Colonic mucosa (tissue), 4 donors: ENCODE results near the gene PRKAG2. TPM values are rescaled to one million over a fixed set of nuclear protein-coding genes. Genes with fewer than 3 reads are reported as not detected.
"Not testable (repeated sequence)": the region's sequence is repeated elsewhere in the genome, so short reads cannot be mapped to it uniquely, and the experiment has no call there.

Experiments
- DNase-seq: peaks from one replicate; pipeline ENCODE4 v3.0.0-alpha.2; 2020
- H3K27ac ChIP-seq: fragments of 200-600 bp; one replicate; pipeline ENCODE4 v1.8.0; 2021
- H3K27me3 ChIP-seq: fragments of 200-600 bp; one replicate; pipeline ENCODE4 v1.8.0; 2021
- H3K36me3 ChIP-seq: fragments of 200-600 bp; one replicate; pipeline ENCODE4 v1.8.0; 2021
- H3K4me1 ChIP-seq: fragments of 200-600 bp; one replicate; pipeline ENCODE4 v1.8.0; 2021; ENCODE audit warnings: mild to moderate bottlenecking
- H3K4me3 ChIP-seq: fragments of 200-600 bp; one replicate; pipeline ENCODE4 v1.8.0; 2021
- H3K9ac ChIP-seq, 2 donors: one replicate each; pipeline ENCODE4 v1.7.0; 2013; ENCODE audit warnings: control low read depth in 2 of 2, low read depth in 2 of 2, low read length in 2 of 2
- H3K9me3 ChIP-seq: fragments of 200-600 bp; one replicate; pipeline ENCODE4 v1.8.0; 2021
- intact Hi-C: fragments of 100-400 bp; cut with DNase I; formaldehyde crosslinking; loops from one replicate; pipeline ENCODE4 v1.14.1; 2022
- total RNA-seq, 2 donors: library from RNA; stranded (reverse); fragmentation: NEBNext Ultra II Directional in 1 of 2; extraction: Animal tissue kit (Norgen Biotek cat#: 25700) in 1 of 2; gene quantifications; one replicate each; pipeline ENCODE4 v1.2.1, GENCODE V29; 2021
- TF ChIP-seq, protein P1 (sequence below): fragments of 200-600 bp; IDR thresholded peaks from one replicate; pipeline ENCODE4 v1.8.0; 2022; ENCODE audit warnings: antibody characterized with exemption, mild to moderate bottlenecking
- donor health status: healthy.
- donor health status: DM: no; HTN: no; CAD: no.
- donor health status: DM: no; HTN: no; CAD: no.

PRKAG2 gene
- total RNA-seq, 2 donors from 2014 or later, result 36.3 to 42.0 TPM

GRCh38 chr7:151529842-151530241, 347.1 kb downstream of the PRKAG2 start:
- intact Hi-C loops, result no loop called here
- Histone ChIP-seq H3K9ac (no peak overlapping the region), H3K4me3 (no peak overlapping the region), H3K27ac (no peak overlapping the region), H3K4me1 (no peaks in the 10 kb centered on the region), H3K9me3 (no peaks in the 10 kb centered on the region), H3K27me3 (no peaks in the 10 kb centered on the region), H3K36me3 (no peaks in the 10 kb centered on the region)
- DNase-seq, result no peak
- TF ChIP-seq, protein P1, sequence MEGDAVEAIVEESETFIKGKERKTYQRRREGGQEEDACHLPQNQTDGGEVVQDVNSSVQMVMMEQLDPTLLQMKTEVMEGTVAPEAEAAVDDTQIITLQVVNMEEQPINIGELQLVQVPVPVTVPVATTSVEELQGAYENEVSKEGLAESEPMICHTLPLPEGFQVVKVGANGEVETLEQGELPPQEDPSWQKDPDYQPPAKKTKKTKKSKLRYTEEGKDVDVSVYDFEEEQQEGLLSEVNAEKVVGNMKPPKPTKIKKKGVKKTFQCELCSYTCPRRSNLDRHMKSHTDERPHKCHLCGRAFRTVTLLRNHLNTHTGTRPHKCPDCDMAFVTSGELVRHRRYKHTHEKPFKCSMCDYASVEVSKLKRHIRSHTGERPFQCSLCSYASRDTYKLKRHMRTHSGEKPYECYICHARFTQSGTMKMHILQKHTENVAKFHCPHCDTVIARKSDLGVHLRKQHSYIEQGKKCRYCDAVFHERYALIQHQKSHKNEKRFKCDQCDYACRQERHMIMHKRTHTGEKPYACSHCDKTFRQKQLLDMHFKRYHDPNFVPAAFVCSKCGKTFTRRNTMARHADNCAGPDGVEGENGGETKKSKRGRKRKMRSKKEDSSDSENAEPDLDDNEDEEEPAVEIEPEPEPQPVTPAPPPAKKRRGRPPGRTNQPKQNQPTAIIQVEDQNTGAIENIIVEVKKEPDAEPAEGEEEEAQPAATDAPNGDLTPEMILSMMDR, result no peak

DNA sequence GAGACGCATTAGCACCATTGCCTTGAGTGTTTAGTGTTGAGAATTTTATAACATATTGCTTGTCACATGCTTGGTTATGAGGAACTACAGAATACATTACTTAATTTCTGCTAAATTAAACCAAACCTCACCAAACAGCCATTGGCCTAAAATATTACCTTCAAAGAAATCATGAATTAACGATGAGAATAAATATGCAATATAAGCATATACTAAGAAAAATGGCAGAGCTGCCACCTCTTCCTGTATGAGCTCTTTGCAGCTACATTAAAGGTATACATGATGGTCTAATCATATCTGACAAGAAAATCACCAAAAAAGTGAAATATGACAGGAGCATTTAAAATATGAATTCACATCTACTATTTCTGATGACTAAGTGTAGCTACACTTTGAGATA, 352.1 kb downstream of the PRKAG2 start:
- Histone ChIP-seq H3K4me3 (no peak overlapping the region), H3K36me3 (no peaks in the 10 kb centered on the region), H3K27me3 (no peaks in the 10 kb centered on the region), H3K4me1 (no peaks in the 10 kb centered on the region), H3K9me3 (no peaks in the 10 kb centered on the region), H3K27ac (no peak overlapping the region), H3K9ac (no peak overlapping the region)
- no peak for DNase-seq
- TF ChIP-seq, protein P1, result no peak
- intact Hi-C loops, result no loop called here

GRCh38 chr7:151524331-151524730, 352.6 kb downstream of the PRKAG2 start:
- Histone ChIP-seq H3K27ac (no peak overlapping the region), H3K27me3 (no peaks in the 10 kb centered on the region), H3K36me3 (no peaks in the 10 kb centered on the region), H3K9me3 (no peaks in the 10 kb centered on the region), H3K9ac (no peak overlapping the region), H3K4me1 (no peaks in the 10 kb centered on the region), H3K4me3 (no peak overlapping the region)
- TF ChIP-seq, protein P1, result no peak
- intact Hi-C loops, result no loop called here
- no peak for DNase-seq

GRCh38 chr7:151520419-151521261, 356.3 kb downstream of the PRKAG2 start:
- peak; percentile 50 for DNase-seq
- TF ChIP-seq, protein P1, result no peak
- peak overlapping the region; percentile 42 for H3K4me3 ChIP-seq
- no peaks in the 10 kb centered on the region for H3K9me3 ChIP-seq
- intact Hi-C loops, result no loop called here
- H3K27ac ChIP-seq, result peak overlapping the region; percentile 98
- no peaks in the 10 kb centered on the region for H3K27me3 ChIP-seq
- H3K9ac ChIP-seq, result peak overlapping the region; percentile 57 to 71
- H3K36me3 ChIP-seq, result no peaks in the 10 kb centered on the region
- peaks cover 3% of the 10 kb centered on the region for H3K4me1 ChIP-seq

GRCh38 chr7:151519765-151520418, 357.0 kb downstream of the PRKAG2 start, which contains the start of gene RHEB:
Gene RHEB (minus strand): TSS chr7:151519895. CDS start chr7:151519511, 384 bp downstream.
- DNase-seq, result peak; percentile 99
- Histone ChIP-seq H3K4me3 (peak within 1 kb of the TSS; percentile 70), H3K9me3 (no peaks in the 10 kb centered on the region), H3K27ac (peak within 1 kb of the TSS; percentile 98), H3K36me3 (no peaks in the 10 kb centered on the region), H3K27me3 (no peaks in the 10 kb centered on the region), H3K9ac (peak within 1 kb of the TSS; percentile 96 to 97), H3K4me1 (peaks cover 3% of the 10 kb centered on the region)
- intact Hi-C loops, result loop anchor here (5.0 kb wide), 1 partner anchor 58 kb away; no protein-coding TSS in a partner anchor
- TF ChIP-seq, protein P1, result no peak

- intact Hi-C loops, result loop anchor here (5.0 kb wide), 1 partner anchor 57 kb away; no protein-coding TSS in a partner anchor
- Histone ChIP-seq H3K9ac (peak overlapping the region; percentile 96 to 97), H3K4me3 (peak overlapping the region; percentile 70), H3K27ac (peak overlapping the region; percentile 98)
- DNase-seq, result peak; percentile 63
- H3K4me1 ChIP-seq, H3K36me3 ChIP-seq, H3K27me3 ChIP-seq, H3K9me3 ChIP-seq: not testable (repeated sequence)
Measured at GRCh38 chr7:151518947-151519764, 357.8 kb downstream of the PRKAG2 start.
